Fibroblast of skin of abdomen (primary cell): Measurements from ENCODE around the gene ENO1.

ENCODE experiments used
- DNase-seq: peaks from one replicate; pipeline ENCODE4 v3.0.0-alpha.2; 2013

ENO1 gene

DNA sequence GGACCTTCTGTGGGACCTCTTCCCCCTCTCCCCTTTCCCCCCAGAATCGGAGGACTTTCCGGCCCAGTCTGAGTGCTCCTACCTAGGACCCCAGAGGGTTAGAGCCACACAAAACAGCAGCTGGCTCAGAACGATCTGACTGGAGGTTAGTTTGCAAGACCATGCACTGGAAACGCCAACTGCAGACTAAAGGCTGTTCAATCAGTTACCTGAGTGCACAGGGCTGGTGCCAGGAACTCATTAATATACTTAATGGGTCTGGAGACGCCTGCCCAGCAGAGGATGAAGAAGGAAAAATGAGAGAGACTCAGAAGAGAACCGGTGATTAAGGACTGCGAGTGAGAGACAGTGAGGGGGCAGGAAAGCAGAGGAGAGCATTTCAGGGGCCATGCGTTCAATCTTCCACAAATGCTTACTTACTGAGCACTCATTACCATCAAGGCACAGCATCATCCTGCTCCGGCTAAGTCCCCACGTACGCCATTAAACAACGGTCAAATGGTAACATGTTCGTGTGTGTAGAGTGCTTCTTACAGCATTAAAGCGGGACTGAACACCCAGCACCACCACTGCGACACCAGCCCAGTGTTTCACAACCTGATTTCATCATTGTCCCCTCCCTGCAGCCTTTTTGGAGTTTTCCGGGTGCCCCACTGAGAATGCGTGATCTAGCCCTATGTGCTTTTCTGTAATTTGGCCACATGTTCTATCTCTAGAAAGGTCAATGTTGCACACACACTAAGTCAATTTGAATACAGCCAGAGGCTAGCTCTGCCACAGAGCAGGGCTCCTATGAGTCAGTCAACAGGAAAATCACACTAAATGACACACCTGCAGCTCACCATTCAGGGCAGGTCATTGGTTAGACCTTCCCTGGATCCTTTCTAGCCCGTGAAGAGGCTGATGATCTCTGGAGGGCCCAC, 7.6 kb downstream of the ENO1 start:
- DNase-seq, result no peak

DNA sequence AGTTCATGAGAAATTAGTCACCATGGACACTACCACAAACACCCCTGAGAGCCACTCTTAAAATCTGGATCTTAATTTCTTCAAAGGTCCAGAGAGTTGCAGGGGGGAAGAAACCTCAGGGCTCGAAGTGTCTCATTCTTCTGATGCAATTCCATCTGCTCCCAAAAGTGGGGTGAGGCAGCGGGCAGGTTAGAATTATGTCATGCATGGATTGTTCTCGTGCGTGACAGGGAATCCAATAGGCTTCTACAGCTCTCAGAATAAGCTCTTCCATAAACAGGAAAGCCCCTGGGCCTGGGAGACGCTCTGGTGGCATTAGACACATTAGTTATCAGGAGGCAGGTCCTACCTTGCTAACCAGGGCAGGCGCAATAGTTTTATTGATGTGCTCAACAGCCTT, 8.4 kb downstream of the ENO1 start:
- no peak for DNase-seq

DNA sequence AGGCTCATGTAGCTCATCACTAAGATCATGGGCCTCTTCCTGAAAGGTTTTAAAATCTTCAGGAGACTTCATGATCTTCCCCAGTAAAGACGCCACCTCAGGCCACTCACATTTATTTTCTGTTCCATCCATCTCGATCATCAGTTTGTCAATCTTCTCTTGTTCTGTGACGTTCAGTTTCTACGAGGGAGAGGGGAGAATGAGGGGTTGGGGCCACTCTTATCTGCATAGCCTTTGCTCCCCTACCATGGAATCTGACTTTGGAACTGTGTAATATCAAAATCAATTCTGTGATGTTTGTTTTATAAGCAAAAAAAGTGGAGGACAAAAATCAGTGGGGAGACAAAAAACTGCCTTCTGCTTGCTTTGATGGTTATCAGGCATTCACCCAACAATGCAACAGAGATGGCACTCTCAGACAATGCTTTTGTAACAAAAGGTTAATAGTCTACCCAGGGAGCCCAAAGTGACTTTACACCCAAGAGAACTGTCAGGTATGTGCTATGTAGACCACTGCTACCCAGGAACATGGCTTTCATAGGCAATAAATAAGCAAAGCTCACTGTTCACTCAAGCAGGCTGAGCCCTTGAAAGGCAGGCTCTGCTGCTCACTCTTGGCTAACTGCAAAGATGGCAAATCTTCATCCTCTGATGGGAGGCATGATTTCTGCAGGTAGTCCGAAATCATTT, 10.5 kb downstream of the ENO1 start:
- DNase-seq, result no peak

DNA sequence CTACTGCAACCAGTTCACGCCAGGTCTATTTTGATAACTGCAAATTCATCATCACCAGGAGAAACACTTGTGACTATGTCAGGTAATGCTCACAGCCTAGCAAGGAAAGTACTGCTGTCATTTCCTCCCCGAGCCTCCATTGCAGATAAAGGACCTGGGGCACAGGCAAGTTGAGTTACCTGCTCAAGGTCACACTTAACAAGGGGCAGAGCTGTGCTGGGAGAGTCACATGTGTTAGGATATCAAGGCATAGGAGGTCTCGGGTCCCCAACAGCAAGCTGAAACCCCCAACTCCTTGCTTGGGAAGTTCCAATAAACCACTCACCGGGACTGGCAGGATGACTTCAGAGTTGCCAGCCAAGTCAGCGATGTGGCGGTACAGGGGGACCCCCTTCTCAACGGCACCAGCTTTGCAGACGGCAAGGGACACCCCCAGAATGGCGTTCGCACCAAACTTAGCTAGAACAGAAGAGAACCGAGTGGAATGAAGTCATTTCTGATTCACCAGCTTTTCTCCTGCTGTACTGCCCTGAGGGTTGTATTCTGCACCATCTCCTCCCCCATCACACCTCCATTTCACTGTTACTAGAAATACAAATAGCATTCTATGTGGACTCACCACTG, 11.6 kb downstream of the ENO1 start:
- no peak for DNase-seq

DNA sequence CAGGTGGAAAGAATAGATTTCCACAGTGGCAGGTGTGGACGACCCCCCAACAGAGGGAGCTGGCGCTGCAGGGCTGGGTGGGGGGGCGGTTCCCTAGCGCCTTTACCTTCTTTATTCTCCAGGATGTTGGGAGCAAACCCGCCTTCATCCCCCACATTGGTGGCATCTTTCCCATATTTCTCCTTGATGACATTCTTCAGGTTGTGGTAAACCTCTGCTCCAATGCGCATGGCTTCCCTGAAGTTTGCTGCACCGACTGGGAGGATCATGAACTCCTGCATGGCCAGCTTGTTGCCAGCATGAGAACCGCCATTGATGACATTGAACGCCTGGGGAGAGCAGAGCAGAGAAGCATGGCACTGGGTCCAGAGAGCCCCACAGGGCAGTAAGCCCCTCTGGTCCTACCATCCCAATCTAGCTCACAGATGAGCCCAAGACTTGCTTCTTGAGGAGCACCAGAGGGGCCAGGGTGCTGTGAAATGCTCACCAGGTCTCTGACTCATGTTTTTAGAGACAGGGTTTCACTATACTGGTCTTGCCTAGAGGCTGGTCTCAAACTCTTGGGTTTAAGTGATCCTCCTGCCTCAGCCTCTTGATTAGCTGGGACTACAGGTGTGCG, 12.2 kb downstream of the ENO1 start:
- no peak for DNase-seq

DNA sequence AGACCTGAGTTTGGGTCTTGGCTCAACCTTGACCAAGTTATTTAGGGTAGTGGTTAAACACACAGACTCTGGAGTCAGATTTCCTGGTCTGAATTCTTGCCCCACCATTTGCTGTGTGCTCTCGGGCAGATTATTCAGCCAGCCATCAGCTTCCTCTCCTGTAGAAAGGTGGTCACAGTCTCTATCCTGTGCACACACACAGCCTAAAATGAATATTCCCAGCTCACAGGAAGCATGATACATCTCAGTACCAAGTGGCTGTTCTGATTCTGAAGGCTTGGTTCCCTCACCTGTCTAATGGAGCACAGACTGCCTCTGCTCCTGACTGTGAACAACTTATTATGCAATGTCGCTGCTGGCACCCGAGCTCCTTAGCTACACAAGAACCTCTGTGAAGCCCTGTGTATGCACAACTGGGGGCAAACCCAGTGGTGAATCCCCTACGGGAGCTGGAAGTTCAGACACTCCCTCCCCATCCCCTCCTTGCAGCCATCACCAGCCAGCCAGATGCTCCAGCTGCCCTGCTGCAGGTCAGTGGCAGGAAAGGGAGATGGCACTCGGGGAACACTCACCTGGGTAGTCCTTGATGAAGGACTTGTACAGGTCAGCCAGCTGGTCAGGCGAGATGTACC, 13.7 kb downstream of the ENO1 start:
- DNase-seq, result no peak

DNA sequence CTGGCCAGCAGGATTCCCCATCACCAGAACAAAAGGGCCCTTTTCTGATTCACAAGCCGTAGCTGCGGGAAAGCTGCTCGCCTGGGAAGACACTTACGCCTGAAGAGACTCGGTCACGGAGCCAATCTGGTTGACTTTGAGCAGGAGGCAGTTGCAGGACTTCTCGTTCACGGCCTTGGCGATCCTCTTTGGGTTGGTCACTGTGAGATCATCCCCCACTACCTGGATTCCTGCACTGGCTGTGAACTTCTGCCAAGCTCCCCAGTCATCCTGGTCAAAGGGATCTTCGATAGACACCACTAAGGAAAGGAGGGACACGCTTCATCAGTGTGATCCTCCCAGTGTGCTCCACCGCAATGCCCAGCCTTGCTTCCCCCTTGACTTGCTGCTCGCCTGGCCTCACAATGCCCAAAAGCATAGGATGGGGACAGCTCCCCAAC, 14.7 kb downstream of the ENO1 start:
- DNase-seq, result no peak

DNA sequence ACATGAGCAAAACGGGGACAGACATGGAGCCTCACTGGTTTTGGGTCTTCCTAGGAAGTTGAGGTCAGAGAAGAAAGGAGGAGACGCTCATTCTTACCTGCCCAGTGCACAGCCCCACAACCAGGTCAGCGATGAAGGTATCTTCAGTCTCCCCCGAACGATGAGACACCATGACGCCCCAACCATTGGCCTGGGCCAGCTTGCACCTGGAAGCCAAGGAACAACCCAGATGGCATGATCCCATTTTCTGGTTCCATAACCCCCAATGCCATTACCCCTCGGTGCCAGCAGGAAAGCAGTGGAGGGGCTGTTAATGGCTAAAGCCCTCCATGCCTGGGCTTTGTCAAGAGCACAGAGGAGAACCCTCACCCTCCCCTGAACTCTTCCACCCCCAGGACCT, 15.3 kb downstream of the ENO1 start:
- no peak for DNase-seq

DNA sequence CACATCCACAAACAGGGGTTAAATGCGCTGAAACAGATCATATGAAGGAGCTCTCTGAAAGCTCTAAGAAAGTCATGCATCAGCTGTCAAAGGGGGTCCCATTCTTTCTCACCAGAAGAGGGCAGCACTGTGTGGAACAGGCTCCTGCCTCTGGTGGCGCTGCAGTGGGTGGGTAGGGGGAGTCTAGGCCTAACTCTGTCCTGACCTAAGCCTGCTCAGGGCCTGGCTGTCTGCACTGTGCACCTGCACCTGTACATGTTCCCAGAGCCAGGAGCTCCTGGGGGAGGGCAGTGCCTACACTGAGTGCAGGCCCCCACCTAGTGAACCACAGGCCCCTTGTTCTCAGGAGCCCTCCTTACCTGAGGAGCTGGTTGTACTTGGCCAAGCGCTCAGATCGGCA, 16.0 kb downstream of the ENO1 start:
- no peak for DNase-seq

DNA sequence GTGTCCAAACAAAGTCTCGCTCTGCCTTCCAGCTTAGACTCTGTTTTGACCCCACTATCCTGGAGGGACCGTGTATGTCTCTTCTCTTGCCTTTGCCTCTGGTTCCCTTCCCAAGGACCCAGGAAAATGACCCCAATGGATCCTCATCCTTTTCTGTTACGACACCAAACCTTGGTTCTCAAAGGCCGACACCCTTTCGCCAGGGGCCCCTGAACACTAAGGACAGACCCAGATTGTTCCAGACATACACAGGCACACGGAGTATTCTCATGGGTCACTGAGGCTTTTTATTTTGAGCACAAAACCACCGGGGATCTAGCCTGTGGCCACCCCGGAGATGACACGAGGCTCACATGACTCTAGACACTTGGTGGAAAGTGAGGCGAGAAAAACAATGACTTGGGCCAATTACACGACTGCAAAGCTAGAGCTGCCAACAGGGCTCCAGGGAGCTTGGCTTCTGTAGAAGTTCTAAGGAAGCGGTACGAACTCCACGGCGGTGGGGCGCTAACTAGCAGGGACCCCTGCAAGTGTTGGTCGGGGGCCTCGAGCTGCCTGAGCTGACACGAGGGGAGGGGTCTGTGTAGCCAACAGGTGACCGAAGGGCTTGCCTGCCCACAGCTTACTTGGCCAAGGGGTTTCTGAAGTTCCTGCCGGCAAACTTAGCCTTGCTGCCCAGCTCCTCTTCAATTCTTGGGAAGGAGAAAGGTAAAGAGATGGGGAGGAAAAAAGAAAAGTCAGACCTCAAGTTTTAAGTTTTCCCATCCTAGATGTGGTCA, 17.6 kb downstream of the ENO1 start:
- DNase-seq, result no peak

DNA sequence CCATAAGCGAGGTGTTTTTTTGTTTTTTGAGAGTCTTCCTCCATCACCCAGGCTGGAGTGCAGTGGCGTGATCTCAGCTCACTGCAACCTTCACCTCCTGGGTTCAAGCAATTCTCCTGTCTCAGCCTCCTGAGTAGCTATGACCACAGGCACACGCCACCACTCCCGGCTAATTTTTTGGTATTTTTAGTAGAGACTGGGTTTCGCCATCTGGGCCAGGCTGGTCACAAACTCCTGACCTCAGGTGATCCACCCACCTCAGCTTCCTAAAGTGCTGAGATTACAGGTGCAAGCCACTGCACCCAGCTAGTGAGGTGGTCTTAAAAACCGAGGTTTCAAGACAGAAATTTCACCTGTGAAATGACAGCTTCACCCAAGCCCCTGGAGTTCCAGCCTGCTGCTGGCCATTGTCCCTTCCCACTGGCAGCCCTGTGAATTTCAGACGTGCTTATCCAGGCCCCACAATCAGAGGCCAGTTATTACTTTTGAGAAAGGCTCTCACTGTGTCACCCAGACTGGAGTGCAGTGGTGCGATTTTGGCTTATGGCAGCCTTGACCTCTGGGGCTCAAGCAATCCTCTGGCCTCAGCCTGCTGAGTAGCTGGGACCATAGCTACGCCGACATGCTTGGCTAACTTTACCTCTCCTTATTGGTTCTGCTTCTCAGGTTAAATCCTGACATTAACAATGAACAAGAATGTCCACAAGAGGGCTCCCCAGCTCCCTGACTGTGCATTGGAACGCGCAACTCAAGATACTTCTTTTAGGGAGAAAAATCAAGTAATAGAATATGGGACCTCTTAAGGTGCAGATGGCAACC, 19.4 kb downstream of the ENO1 start:
- peak; percentile 57 for DNase-seq

DNA sequence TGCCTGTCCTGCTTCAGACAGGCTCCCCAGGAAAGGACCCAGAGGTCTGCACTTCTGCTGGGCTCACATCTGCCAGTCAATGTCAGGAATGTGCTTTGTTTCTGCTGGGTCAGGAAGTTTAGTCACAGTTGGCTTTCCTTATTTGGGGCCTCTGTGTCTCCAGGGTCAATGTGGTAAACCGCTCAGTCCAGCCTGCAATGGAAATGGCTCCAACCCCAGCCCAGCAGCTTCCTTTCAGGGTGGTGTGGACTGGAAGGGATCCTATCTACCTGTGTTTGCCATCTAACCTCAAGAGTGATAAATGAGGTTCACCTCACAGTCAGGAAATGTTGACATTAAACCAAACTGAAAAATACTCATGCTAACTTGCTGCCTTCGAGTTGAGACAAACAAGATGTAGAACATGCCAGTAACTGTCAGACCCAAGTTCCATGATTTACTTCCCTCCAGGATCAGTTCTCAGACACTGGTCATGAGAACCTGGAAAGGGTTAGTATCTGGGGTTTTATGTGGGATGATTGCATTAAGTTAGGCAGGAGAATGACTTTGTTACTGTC, 20.3 kb downstream of the ENO1 start:
- peak; percentile 88 for DNase-seq

DNA sequence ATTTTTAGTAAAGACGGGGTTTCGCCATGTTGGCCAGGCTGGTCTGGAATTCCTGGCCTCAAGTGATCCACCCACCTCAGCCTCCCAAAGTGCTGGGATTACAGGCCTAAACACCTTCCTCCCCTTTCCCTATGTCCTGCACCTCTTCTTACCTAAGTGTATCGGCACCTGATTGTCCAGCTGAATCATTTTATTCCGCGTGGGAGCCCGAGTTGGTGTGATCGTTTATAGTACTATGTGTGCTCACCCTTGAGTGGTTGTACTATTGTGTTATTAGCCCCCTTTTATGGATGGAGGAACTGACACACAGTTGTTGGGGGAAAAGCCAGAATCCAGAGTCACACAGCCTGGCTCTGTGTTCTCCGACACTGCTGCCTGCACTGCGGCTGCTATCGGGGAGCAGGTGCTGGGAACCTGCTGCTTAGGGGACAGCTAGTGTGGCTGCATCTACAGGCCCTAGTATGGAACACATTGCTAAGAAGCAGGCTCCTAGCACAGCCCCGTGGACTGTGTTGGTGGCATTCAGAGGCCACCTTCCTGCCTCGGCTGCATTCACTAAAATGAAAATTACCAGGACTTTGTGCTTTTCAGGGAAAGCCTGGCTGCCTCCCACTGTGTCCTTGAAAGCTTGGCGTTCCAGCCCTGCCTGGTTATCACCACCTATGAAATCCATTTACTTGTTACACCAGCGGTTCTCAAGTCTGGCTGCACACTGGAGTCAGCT, 21.6 kb downstream of the ENO1 start:
- no peak for DNase-seq

DNA sequence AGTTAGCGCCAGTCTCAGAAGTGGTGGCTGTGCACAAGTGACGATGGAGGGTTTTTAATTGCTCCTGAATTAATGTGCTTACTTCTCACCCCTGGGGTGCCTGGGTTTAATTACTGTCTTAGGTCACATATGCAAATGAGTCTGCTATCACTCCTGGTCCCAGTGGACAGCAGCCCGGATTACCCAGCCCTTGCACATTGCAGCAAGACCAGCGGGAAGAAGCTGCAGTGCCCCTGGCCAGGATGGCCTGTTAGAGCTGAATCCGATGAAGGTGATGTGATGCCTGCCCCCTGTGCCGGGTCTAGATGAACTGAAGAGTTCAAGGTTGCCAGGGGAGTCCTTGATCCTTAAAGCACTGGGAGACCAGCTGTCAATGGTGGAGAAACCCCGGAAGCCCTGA, 24.2 kb downstream of the ENO1 start:
- DNase-seq, result no peak

DNA sequence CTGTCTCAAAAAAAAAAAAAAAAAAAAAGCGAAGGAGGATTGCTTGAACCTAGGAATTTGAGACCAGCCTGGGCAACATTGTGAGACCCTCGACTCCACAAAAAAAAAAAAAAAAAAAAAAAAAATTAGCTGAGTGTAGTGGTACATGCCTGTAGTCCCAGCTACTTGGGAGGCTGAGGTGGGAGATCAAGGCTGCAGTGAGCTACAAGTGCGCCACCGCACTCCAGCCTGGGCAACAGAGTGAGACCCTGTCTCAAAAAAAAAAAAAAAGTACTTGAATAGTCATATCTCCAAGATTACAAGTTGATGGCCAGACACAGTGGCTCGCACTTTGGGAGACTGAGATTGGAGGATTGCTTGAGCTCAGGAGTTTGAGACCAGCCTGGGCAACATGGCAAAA, 27.4 kb downstream of the ENO1 start:
- no peak for DNase-seq

DNA sequence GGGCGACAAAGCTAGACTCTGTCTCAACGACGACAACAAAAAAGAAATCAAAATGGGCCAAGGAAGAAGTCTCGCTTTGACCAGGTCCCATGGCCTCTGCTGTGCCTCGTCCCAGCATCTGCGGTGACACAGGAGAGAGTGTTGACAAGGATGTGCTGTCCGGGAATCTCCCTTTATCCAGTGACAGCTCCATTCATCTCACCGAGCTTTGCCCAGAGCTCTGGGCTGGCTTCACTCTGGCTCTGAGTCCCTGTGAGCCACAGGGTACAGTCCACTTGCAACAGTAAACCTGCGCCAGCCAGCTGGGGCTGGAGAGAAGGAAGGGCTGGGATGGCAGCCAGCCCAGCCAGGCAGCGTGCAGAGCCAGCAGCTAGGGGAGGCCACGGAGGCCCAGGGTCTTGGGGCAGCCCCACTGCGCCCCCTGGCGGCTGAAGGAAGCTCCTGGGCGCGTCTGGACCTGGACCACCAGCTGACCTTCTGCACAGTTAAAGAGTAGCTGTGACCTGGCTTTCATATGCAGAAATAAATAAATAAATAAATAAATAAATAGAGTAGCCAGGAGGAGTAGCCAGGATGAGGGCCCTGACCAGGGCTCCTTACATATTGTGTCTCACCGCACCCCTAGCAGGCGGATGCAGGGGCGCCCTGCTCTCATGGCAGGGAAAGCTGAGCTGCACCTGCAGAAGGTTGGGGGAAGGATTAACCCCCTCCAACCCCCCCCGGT, 29.7 kb downstream of the ENO1 start:
- DNase-seq, result peak; percentile 88

DNA sequence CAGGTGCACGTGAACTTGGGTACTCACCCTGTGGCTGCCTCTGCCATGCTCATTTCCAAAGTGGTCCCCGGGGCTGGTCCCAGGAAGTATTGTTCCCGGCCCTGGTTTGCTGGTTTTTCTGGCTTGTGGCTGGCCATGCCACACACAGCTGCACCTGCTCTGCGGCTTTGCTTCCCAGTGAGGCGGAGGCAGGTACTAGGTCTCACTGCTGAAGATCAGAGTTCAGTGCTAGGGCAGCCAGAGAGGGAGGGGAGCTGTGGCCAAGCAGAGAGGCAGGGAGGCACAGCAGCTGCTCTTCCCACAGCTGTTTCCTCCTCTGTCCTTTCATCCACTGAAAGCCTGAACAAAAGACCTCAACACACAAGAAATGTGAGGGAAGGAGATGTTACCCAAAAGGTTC, 30.5 kb downstream of the ENO1 start:
- no peak for DNase-seq

DNA sequence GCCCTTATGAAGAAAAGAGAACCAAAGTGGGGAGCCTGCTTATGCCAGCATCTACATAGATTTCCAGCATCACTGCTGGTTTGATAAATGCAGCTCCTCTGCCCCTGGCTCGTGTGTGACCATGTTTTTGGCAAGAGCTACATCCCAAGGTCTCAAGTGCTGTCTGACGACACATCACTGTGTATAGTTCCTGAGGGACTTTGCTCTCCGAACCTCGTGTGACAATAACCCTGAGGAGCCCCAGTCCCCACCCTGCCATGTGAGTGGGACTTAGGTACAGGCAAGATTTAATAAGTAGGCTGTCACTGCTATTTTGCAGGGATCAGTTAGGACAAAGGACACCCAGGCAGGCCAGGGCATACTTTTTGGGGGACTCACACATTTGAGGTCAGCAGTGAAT, 32.2 kb downstream of the ENO1 start:
- no peak for DNase-seq
